HG02938 (cell line): ENCODE results near the gene TUBA1A.
"Not testable (repeated sequence)": the region's sequence is repeated elsewhere in the genome, so short reads cannot be mapped to it uniquely, and the experiment has no call there.

Experiments
- ATAC-seq: cut with Tn5 transposase; IDR thresholded peaks from one replicate; pipeline ENCODE4 v1.9.1; 2021; ENCODE audit warnings: mild to moderate bottlenecking, moderate library complexity; ENCODE audit not compliant: unreplicated experiment

The TUBA1A gene

GRCh38 chr12:49188916-49189367, at the start of gene TUBA1A:
Gene TUBA1A (minus strand): TSS chr12:49189080. CDS start chr12:49188979, 101 bp downstream.
- ATAC-seq, result peak; percentile 86

- ATAC-seq, result no peak
These were observed 47.5 kb upstream of the TUBA1A start for GRCh38 chr12:49236423-49236822.

- ATAC-seq, result no peak
These were observed 45.1 kb upstream of the TUBA1A start for GRCh38 chr12:49233842-49234526.

- ATAC-seq, result no peak
These were observed 44.3 kb upstream of the TUBA1A start for GRCh38 chr12:49232940-49233841.

GRCh38 chr12:49231878-49232655, 43.2 kb upstream of the TUBA1A start:
- ATAC-seq, result no peak

GRCh38 chr12:49230805-49231194, 41.9 kb upstream of the TUBA1A start:
- ATAC-seq, result no peak

GRCh38 chr12:49230176-49230804, 41.4 kb upstream of the TUBA1A start:
- no peak for ATAC-seq

GRCh38 chr12:49228653-49229052, 39.8 kb upstream of the TUBA1A start:
- no peak for ATAC-seq

GRCh38 chr12:49227713-49228112, 38.8 kb upstream of the TUBA1A start:
- no peak for ATAC-seq

- no peak for ATAC-seq
These were observed 36.8 kb upstream of the TUBA1A start for GRCh38 chr12:49225576-49226166.

- ATAC-seq, result no peak
These were observed 34.9 kb upstream of the TUBA1A start for GRCh38 chr12:49223590-49224369.

- no peak for ATAC-seq
These were observed 34.2 kb upstream of the TUBA1A start for GRCh38 chr12:49223122-49223521.

GRCh38 chr12:49220972-49221371, 32.1 kb upstream of the TUBA1A start:
- no peak for ATAC-seq

- ATAC-seq, result no peak
These were observed 30.6 kb upstream of the TUBA1A start for GRCh38 chr12:49219417-49220026.

GRCh38 chr12:49212572-49212971, 23.7 kb upstream of the TUBA1A start:
- ATAC-seq, result no peak

GRCh38 chr12:49210703-49211102, 21.8 kb upstream of the TUBA1A start:
- ATAC-seq, result not testable (repeated sequence)

- ATAC-seq, result no peak
These were observed 19.8 kb upstream of the TUBA1A start for GRCh38 chr12:49208676-49209075.

- ATAC-seq, result no peak
These were observed 19.3 kb upstream of the TUBA1A start for GRCh38 chr12:49208146-49208545.

- ATAC-seq, result no peak
These were observed 17.5 kb upstream of the TUBA1A start for GRCh38 chr12:49206389-49206788.
